Gastroesophageal sphincter (tissue), 4 donors: ENCODE measurements around the gene GJA9. TPM values are rescaled to one million over a fixed set of nuclear protein-coding genes. Genes with fewer than 3 reads are reported as not detected.

Experiments
- ATAC-seq: fragments of 150-250 bp; one replicate; pipeline ENCODE4 v1.9.1; 2016; ENCODE audit warnings: mild to moderate bottlenecking, moderate library complexity
- H3K27ac ChIP-seq, 4 donors: fragments of 200-600 bp; sonication (generic) in 3 of 4; 1 replicate in 3 of 4; 2 replicates in 1 of 4; pipeline ENCODE4 v1.5.1; 2016 to 2019
- H3K27me3 ChIP-seq: fragments of 200-600 bp; sonication (generic); one replicate; pipeline ENCODE4 v1.5.1; 2019
- H3K36me3 ChIP-seq, 2 donors: fragments of 200-600 bp; sonication (generic); one replicate each; pipeline ENCODE4 v1.5.1; 2019; ENCODE audit warnings: control low read depth in 1 of 2
- H3K4me1 ChIP-seq, 3 donors: fragments of 200-600 bp; sonication (generic); 1 replicate in 2 of 3; 2 replicates in 1 of 3; pipeline ENCODE4 v1.5.1; 2016 to 2019; ENCODE audit warnings: control low read depth in 2 of 3
- H3K4me3 ChIP-seq, 2 donors: fragments of 200-600 bp; sonication (generic); one replicate each; pipeline ENCODE4 v1.5.1; 2019; ENCODE audit warnings: mild to moderate bottlenecking in 1 of 2, moderate library complexity in 1 of 2
- H3K9me3 ChIP-seq, 3 donors: fragments of 200-600 bp; sonication (generic); one replicate each; pipeline ENCODE4 v1.5.1; 2017 to 2019; ENCODE audit warnings: control low read depth in 2 of 3
- CTCF ChIP-seq, 4 experiments: fragments of 200-600 bp in 2 of 4; fragments of 450-650 bp in 2 of 4; sonication (generic) in 1 of 4; IDR thresholded peaks; one replicate each; pipeline ENCODE4 v1.5.1; 2017 to 2019; ENCODE audit warnings: antibody characterized with exemption in 4 of 4, mild to moderate bottlenecking in 2 of 4, moderate library complexity in 2 of 4
- EP300 ChIP-seq: sonication (generic); formaldehyde crosslinking; IDR thresholded peaks from one replicate; pipeline ENCODE4 v1.6.1; 2017; ENCODE audit warnings: antibody characterized with exemption, mild to moderate bottlenecking
- POLR2A ChIP-seq, 2 donors: fragments of 450-650 bp; IDR thresholded peaks; one replicate each; pipeline ENCODE4 v1.6.1; 2017; ENCODE audit warnings: antibody characterized with exemption in 2 of 2, mild to moderate bottlenecking in 2 of 2, moderate library complexity in 1 of 2
- POLR2AphosphoS5 ChIP-seq: sonication (generic); formaldehyde crosslinking; IDR thresholded peaks from one replicate; pipeline ENCODE4 v1.6.1; 2017; ENCODE audit warnings: antibody characterized with exemption
- WGBS, 2 donors: methylation state at CpG; one replicate each; pipeline ENCODE4 v1.1.5; 2018; ENCODE audit warnings: low coverage in 1 of 2; 5-methylcytosine and 5-hydroxymethylcytosine counted together
- total RNA-seq, 4 donors: library from RNA; depleted of rRNA; stranded (reverse); fragments of >200 nt; gene quantifications; one replicate each; pipeline ENCODE4 v1.1.0, GENCODE V29; 2016

The GJA9 gene
- total RNA-seq, 4 donors from 2014 or later: not detected

GRCh38 chr1:38898653-38899230, 17.4 kb upstream of the GJA9 start:
- no peak for ATAC-seq
- Histone ChIP-seq H3K9me3 (no peaks in the 10 kb centered on the region), H3K4me1 (no peaks in the 10 kb centered on the region), H3K27ac (no peak overlapping the region), H3K4me3 (no peak overlapping the region), H3K27me3 (no peaks in the 10 kb centered on the region), H3K36me3 (no peaks in the 10 kb centered on the region)
- TF ChIP-seq POLR2AphosphoS5: no peak
- TF ChIP-seq EP300: no peak
- no peak for TF ChIP-seq CTCF (IDR thresholded peaks at IDR 0.05)

- WGBS, 2 donors: 80 to 96% methylated on average over 2 of the region's 2 CpGs
- no peak overlapping the region for H3K27ac ChIP-seq
- no peak overlapping the region for H3K4me3 ChIP-seq
- no peak for ATAC-seq
- TF ChIP-seq POLR2A (IDR thresholded peaks at IDR 0.05) (no peak), CTCF (IDR thresholded peaks at IDR 0.05) (no peak), POLR2AphosphoS5 (no peak), EP300 (no peak)
- H3K4me1 ChIP-seq: no peaks in the 10 kb centered on the region
- no peaks in the 10 kb centered on the region for H3K27me3 ChIP-seq
- no peaks in the 10 kb centered on the region for H3K36me3 ChIP-seq
- H3K9me3 ChIP-seq: no peaks in the 10 kb centered on the region
These were observed 14.8 kb upstream of the GJA9 start for GRCh38 chr1:38896169-38896568.

- WGBS, 2 donors: 68 to 78% methylated on average over 1 of the region's 1 CpG
- TF ChIP-seq CTCF (IDR thresholded peaks at IDR 0.05) (no peak), POLR2AphosphoS5 (no peak), POLR2A (IDR thresholded peaks at IDR 0.05) (no peak), EP300 (no peak)
- no peak overlapping the region for H3K4me3 ChIP-seq
- H3K36me3 ChIP-seq: no peaks in the 10 kb centered on the region
- H3K27me3 ChIP-seq: no peaks in the 10 kb centered on the region
- no peaks in the 10 kb centered on the region for H3K4me1 ChIP-seq
- H3K9me3 ChIP-seq: no peaks in the 10 kb centered on the region
- no peak overlapping the region for H3K27ac ChIP-seq
- no peak for ATAC-seq
These were observed 11.6 kb upstream of the GJA9 start for GRCh38 chr1:38892976-38893375.

GRCh38 chr1:38891753-38892152, 10.4 kb upstream of the GJA9 start:
- WGBS, 2 donors: 91% methylated on average over 1 of the region's 1 CpG
- TF ChIP-seq EP300 (no peak), POLR2AphosphoS5 (no peak), CTCF (IDR thresholded peaks at IDR 0.05) (no peak)
- no peak for ATAC-seq
- Histone ChIP-seq H3K36me3 (no peaks in the 10 kb centered on the region), H3K9me3 (no peaks in the 10 kb centered on the region), H3K4me1 (no peaks in the 10 kb centered on the region), H3K27me3 (no peaks in the 10 kb centered on the region), H3K27ac (no peak overlapping the region), H3K4me3 (no peak overlapping the region)

- 61 to 85% methylated on average over 5 of the region's 5 CpGs for WGBS, 2 donors
These were observed 8.2 kb upstream of the GJA9 start for GRCh38 chr1:38889589-38889988.

More at GRCh38 chr1:38889589-38889988, 8.2 kb upstream of the GJA9 start:
- H3K4me3 ChIP-seq: no peak overlapping the region
- no peak for ATAC-seq
- H3K27ac ChIP-seq: no peak overlapping the region
- H3K4me1 ChIP-seq: no peaks in the 10 kb centered on the region
- no peaks in the 10 kb centered on the region for H3K36me3 ChIP-seq
- no peaks in the 10 kb centered on the region for H3K9me3 ChIP-seq
- no peaks in the 10 kb centered on the region for H3K27me3 ChIP-seq
- TF ChIP-seq POLR2A (IDR thresholded peaks at IDR 0.05) (no peak), CTCF (IDR thresholded peaks at IDR 0.05) (no peak), EP300 (no peak), POLR2AphosphoS5 (no peak)
